ENCODE data around the gene KIF3B. TPM values are rescaled to one million over a fixed set of nuclear protein-coding genes. Genes with fewer than 3 reads are reported as not detected.

The KIF3B gene
- total and polyA plus RNA-seq, 2 of the 13 experiments (the other 11 are each of a cell fraction or from before 2014, with no cell fraction given): 23.6 to 28.8 TPM

DNA sequence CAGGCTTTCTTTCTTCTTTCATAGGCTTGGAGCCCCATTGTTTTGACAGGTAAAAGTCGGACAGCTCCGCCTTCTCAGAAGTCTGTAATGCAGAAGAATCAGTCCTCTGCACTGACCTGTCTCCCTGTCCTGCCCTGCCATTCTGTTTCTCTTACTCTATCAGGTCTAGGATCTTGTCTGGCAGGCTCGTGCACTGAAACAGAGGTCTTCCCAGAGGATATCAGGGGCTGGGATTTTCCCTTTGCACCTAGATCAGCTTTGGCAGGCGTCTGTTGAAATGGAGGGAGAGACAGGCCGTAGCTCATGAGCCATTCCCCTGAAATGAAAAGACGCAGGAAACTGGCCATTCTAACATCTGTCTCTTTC, 25.0 kb downstream of the KIF3B start:
- Histone ChIP-seq H3K9me3 (ENCODE audit: low read length) (no peaks in the 10 kb centered on the region), H3K79me2 (ENCODE audit: insufficient read depth, low read length) (peaks cover 13% of the 10 kb centered on the region), H3K4me1 (ENCODE audit: insufficient read depth, low read length) (peaks cover 41% of the 10 kb centered on the region), H2AFZ (ENCODE audit: low read length) (no peak overlapping the region), H3K27me3 (ENCODE audit: control insufficient read depth in 1 of 2, insufficient read depth in 2 of 2, low read length in 2 of 2) (no peaks in the 10 kb centered on the region), H3K4me2 (ENCODE audit: low read depth, low read length) (no peak overlapping the region), H3K4me3 (replicated peaks in 1 of 3; ENCODE audit: insufficient read depth in 1 of 3, low read depth in 2 of 3, low read length in 3 of 3) (no peak overlapping the region), H3K36me3 (replicated peaks in 1 of 2; ENCODE audit: control insufficient read depth in 1 of 2, insufficient read depth in 2 of 2, low read length in 2 of 2) (no peaks in the 10 kb centered on the region), H3K9ac (ENCODE audit: insufficient read depth, low read depth, low read length) (no peak overlapping the region), H4K20me1 (ENCODE audit: insufficient read depth, low read length) (no peaks in the 10 kb centered on the region), H3K27ac (ENCODE audit: extremely low read length, insufficient read depth, low read length) (no peak overlapping the region)
- TF ChIP-seq MEIS2 (CRISPR knock-in tag; IDR thresholded peaks at IDR 0.05) (0 out of 2 replicates have a peak, but pooled peaks have one; percentile 13), SOX13 (IDR thresholded peaks at IDR 0.05) (no peak), SOX13 (CRISPR knock-in tag; conservative IDR thresholded peaks at IDR 0.05 in 1 of 2, IDR thresholded peaks at IDR 0.05 in 1 of 2) (peak in 1 of 2 experiments; percentile 65; a peak in 1 of 4 replicates), ZFP37 (CRISPR knock-in tag; IDR thresholded peaks at IDR 0.05; ENCODE audit: borderline replicate concordance) (no peak)
- in situ Hi-C loops (cut with HindIII; ENCODE audit: extremely low pct_ligation_motif_present, low pct_unique_long_range_greater_than_20kb) (no loop called here), intact Hi-C loops (cut with micrococcal nuclease; ENCODE audit: unreplicated experiment) (no loop called here)
- POLR2A ChIA-PET: interaction anchor here (0.9 to 3.5 kb wide), 2 partner anchors 10 to 13 kb away, joined by 4 to 39 read pairs; no protein-coding TSS in a partner anchor
- 73% methylated on average over 6 of the region's 6 CpGs for WGBS (ENCODE audit: low lambda C conversion rate)
- CTCF ChIA-PET (ENCODE audit: low intra/inter-chr PET ratio, low total read pairs): no interaction called here
- BruUV-seq (replicated peaks): no TSS peak
- peak; percentile 27 for DNase-seq (ENCODE audit: low spot score)
- peak; percentile 46 for ATAC-seq
- FAIRE-seq: no peak

DNA sequence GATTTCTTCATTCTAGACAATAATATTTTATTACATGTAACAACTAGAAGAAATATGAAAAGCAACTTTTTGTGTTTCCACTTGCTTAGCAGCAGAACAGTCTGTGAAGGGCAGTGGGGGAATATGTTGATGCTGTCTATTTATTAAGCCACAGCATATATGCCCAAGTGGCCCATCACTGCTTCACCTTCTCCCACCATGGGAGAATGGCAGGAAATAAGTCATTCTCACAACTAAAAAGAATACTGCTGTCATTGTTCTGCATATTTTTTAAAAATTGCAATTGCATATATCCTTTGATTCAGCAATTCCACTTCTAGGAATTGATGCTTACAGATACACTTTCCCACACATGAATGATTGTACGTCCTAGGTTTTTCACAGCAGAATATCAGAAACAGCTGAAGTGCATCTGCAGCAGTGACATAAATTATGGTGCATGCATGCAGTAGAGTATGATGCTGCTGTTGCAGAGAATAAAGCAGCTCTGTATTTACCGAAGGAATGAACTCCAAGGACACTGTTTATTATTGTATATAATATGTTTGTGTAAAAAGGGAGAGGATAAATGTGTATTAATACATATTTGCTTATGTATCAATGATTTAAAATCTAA, 26.8 kb downstream of the KIF3B start:
- in situ Hi-C loops (cut with HindIII; ENCODE audit: extremely low pct_ligation_motif_present, low pct_unique_long_range_greater_than_20kb) (no loop called here), intact Hi-C loops (cut with micrococcal nuclease; ENCODE audit: unreplicated experiment) (no loop called here)
- no TSS peak for BruUV-seq (replicated peaks)
- 87% methylated on average over 2 of the region's 2 CpGs for whole genome bisulfite sequencing (ENCODE audit: low lambda C conversion rate)
- Histone ChIP-seq H3K27ac (ENCODE audit: extremely low read length, insufficient read depth, low read length) (no peak overlapping the region), H3K36me3 (replicated peaks in 1 of 2; ENCODE audit: control insufficient read depth in 1 of 2, insufficient read depth in 2 of 2, low read length in 2 of 2) (no peaks in the 10 kb centered on the region), H2AFZ (ENCODE audit: low read length) (no peak overlapping the region), H3K4me3 (replicated peaks in 1 of 3; ENCODE audit: insufficient read depth in 1 of 3, low read depth in 2 of 3, low read length in 3 of 3) (no peak overlapping the region), H3K79me2 (ENCODE audit: insufficient read depth, low read length) (peaks cover 5% of the 10 kb centered on the region), H3K4me1 (ENCODE audit: insufficient read depth, low read length) (peaks cover 25% of the 10 kb centered on the region), H3K9me3 (ENCODE audit: low read length) (no peaks in the 10 kb centered on the region), H3K27me3 (ENCODE audit: control insufficient read depth in 1 of 2, insufficient read depth in 2 of 2, low read length in 2 of 2) (no peaks in the 10 kb centered on the region), H3K4me2 (ENCODE audit: low read depth, low read length) (no peak overlapping the region), H4K20me1 (ENCODE audit: insufficient read depth, low read length) (no peaks in the 10 kb centered on the region), H3K9ac (ENCODE audit: insufficient read depth, low read depth, low read length) (no peak overlapping the region)
- DNase-seq (ENCODE audit: low spot score) (no peak), ATAC-seq (no peak), FAIRE-seq (no peak)
- ChIA-PET POLR2A (no interaction called here), CTCF (ENCODE audit: low intra/inter-chr PET ratio, low total read pairs) (no interaction called here)
- TF ChIP-seq ZNF260 (CRISPR knock-in tag; IDR thresholded peaks at IDR 0.05; ENCODE audit: borderline replicate concordance, low read depth) (no peak), ZNF160 (CRISPR knock-in tag; IDR thresholded peaks at IDR 0.05) (no peak), ZNF230 (CRISPR knock-in tag; IDR thresholded peaks at IDR 0.05) (no peak), KLF12 (CRISPR knock-in tag; IDR thresholded peaks at IDR 0.05; ENCODE audit: borderline replicate concordance) (no peak), TCF7 (IDR thresholded peaks at IDR 0.05; ENCODE audit: low read depth) (no peak), KAT7 (CRISPR knock-in tag; IDR thresholded peaks at IDR 0.05; ENCODE audit: borderline replicate concordance) (no peak), ZNF468 (CRISPR knock-in tag; IDR thresholded peaks at IDR 0.05) (no peak), FOXO1 (CRISPR knock-in tag; IDR thresholded peaks at IDR 0.05) (no peak), ZEB1 (IDR thresholded peaks at IDR 0.05; ENCODE audit: insufficient replicate concordance, low read depth) (no peak), NBN (conservative IDR thresholded peaks at IDR 0.05) (no peak), SIX4 (CRISPR knock-in tag; IDR thresholded peaks at IDR 0.05) (no peak)
- TF ChIP-seq, protein P1, sequence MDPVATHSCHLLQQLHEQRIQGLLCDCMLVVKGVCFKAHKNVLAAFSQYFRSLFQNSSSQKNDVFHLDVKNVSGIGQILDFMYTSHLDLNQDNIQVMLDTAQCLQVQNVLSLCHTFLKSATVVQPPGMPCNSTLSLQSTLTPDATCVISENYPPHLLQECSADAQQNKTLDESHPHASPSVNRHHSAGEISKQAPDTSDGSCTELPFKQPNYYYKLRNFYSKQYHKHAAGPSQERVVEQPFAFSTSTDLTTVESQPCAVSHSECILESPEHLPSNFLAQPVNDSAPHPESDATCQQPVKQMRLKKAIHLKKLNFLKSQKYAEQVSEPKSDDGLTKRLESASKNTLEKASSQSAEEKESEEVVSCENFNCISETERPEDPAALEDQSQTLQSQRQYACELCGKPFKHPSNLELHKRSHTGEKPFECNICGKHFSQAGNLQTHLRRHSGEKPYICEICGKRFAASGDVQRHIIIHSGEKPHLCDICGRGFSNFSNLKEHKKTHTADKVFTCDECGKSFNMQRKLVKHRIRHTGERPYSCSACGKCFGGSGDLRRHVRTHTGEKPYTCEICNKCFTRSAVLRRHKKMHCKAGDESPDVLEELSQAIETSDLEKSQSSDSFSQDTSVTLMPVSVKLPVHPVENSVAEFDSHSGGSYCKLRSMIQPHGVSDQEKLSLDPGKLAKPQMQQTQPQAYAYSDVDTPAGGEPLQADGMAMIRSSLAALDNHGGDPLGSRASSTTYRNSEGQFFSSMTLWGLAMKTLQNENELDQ (CRISPR knock-in tag; IDR thresholded peaks at IDR 0.05; ENCODE audit: borderline replicate concordance): no peak
